ENCODE data around the gene AKT3.
A peak's percentile ranks its signal among the peaks of the same experiment; 100 is the strongest.
"Not testable (repeated sequence)": the region's sequence is repeated elsewhere in the genome, so short reads cannot be mapped to it uniquely, and the experiment has no call there.

AKT3 gene

DNA sequence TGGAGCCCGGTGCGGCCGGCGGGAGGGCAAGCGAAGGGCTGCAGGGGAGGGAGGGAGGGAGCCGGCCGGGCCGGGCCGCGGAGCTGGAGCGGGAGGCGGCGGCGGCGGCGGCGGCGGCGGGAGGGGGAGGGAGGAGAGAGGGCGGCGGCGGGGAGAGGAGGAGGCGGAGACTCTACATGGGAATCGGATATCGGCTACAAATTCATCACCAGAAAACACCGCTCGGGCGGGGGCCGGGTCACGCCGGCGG, at the start of gene AKT3:
Gene AKT3 (minus strand): TSS at position 42 of the 250 bp plus-strand sequence. CDS start 7,073 bp downstream, outside the sequence.
- DNase-seq: peak; percentile 100

DNA sequence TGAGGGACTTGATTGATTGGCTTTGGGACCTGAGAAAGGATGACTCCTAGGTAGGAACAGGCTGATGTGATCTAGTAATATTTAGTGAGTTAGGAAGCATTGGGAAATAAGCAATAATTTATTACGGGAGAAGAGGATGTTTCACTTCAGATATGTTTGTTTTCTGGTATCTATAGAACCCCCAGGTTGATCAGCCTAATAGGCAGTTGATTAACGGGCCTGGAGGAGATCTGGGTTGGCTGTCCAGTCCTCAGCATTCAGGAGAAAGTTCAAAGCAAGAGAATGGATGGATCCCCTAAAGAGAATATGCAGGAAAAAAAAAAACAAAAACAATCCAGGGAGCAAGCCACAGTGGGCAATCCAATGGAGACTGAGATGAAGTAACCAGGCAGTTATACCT, 48.2 kb upstream of the AKT3 start:
- DNase-seq: no peak

DNA sequence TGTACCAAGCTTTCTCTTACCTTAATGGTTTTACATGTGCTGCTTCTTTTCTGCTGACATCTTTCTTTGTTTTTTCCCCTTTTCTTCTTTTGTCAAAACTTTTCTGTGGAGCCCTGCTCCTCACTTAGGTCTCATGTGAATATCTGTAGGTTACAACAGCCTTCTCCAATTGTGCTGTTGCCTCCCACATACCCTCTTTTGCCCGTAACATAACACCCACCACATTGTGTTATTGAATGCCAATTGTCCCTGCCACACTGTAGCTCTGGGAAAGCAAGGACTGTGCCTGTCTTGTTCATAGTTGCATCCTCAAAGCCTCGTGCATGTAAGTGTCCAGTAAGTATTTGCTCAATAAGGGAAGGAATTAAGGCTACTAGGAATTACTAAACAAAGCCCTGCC, 46.3 kb upstream of the AKT3 start:
- no peak for DNase-seq

DNA sequence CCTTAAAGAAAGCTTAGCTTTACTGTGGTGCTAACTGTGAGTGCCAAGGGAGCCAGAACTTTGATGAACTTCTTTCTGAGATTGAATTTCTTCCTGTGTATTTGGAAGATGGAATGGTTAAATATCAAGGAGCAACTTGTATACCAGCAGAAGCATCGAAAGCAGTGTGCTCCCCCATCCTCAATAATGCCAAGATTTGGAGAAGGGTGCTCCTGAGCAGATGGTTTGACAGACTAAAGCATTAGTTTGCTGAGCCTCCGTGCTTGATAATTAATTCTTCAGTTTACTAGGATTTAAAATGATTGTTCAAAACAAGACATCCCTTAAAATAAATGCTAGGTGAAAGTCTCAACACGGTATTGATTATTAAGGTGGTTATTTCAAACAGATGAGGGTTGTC, 42.4 kb upstream of the AKT3 start:
- DNase-seq: no peak

DNA sequence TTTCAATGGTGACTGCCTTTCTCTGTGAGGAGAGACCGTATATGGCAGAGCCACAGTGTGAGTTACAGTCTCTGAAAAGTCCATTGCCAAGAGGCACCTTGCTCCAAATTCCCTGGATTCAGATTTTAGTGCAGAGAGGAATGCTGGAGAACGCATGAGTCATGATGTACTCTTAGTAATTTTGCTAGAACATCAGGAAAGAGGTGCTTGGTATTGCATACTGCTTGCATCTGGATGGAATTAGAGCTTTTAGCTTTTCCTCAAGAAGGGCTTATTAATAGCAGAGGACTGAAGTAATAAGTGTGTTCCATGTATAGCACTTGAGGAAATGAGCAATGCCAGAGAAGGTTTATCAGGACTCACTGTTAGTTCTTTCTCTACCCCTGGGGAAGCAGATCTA, 40.5 kb upstream of the AKT3 start:
- DNase-seq: no peak

DNA sequence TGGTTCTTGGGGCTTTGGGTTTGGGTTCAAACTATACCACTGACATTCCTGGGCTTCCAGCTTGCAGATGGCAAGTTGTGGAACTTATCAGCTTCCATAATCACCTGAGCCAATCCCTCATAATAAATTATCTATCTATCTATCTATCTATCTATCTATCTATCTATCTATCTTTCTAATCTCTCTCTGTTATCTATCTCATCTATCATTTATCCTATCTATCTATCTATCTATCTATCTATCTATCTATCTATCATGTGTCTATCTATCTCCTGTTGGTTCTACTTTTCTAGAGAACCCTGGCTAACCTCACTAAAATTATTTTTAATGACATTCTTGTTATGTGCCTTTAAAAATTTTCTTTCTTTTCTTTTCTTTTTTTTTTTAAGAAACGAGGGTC, 35.8 kb upstream of the AKT3 start:
- no peak for DNase-seq

DNA sequence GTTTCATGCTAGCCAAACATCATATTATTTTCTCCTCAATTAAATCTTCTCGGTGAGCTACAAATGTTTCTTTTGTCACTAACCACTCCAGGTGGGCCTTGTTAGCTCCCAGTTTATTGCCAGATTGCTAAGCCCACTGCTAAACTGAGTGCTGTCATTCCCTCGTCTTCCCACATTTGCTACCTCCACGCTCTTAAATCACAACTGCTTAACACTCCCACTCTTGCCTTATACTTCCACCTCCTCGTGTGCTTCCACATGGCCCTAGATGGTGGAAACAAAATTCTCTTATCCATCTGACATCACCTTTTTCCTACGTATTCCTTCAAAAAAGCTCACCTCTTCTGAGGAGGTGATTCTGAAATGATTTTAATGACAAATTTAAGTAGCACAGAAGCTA, 34.6 kb upstream of the AKT3 start:
- DNase-seq: no peak

DNA sequence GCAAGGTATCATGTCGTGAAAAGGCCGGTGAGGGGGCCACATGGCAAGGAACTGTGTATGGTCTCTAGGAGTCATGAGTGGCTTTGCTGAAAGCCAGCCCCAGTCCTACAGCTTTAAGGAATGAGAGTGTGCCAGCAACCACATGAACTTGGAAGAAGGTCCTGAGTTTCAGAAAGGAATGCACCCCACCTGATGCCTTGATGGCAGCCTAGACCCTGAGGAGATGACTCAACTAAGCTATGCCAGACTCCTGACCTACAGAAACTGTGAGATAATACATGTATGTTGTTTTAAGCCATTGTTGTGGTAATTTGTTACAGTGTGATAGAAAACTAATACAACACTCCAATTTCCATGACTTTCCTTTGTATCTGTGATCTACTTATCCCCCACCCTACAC, 33.5 kb upstream of the AKT3 start:
- DNase-seq: no peak

DNA sequence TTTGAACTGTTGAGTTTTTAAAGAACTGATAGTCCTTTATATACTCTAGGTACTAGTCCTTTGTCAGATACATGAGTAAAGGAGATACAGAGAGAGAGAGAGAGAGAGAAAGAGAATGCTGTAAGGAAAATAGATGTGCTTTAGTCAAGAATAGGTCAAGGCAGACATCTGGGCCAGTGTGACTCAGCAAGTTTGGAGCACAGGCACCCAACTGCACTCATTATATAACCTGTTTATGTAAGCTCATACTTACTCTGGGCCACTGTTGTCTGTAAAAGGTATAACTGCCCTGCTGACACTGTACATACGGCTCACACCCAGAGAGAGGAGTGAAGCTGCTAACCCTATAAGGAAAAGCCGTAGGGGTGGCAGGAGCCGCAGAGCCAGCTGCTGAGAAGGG, 32.2 kb upstream of the AKT3 start:
- no peak for DNase-seq

DNA sequence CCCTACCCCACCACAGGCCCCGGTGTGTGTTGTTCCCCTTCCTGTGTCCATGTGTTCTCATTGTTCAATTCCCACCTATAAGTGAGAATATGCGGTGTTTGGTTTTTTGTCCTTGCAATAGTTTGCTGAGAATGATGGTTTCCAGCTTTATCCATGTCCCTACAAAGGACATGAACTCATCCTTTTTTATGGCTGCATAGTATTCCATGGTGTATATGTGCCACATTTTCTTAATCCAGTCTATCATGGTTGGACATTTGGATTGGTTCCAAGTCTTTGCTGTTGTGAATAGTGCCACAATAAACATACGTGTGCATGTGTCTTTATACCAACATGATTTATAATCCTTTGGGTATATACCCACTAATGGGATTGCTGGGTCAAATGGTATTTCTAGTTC, 27.0 kb upstream of the AKT3 start:
- not testable (repeated sequence) for DNase-seq

DNA sequence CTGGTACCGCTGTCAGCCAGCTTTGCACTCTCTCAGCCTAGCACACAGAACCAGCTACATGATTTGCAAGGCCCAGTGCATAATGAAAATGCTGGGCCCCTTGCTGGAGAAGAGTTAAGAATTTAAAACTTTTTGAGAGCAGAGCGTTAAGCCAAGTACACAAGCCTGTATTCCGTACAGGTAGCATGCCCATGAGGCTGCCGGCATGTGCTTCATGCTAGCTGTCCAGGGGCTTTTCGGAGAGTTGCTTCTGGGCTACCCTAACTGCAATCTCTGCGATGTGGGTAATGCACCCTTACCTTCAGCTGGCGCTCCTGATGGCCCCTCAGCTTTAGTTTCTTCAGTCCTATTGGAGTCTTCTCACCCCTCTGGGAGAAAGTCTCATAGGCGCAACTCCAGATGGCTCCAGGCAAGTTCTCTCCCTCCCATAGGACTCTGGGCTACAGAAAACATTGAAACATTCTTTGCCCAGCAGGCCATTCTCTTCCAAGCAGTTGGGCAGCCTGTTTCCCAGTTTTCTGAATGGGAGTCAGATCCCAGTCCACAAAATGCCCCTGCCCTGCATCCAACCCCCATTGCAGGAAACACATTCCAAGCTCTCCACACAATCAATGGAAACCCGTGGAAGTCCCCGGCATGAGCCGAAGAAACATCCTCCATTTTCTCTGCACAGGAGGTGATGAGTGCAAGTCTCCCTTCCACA, 5.7 kb upstream of the AKT3 start:
- DNase-seq: no peak

DNA sequence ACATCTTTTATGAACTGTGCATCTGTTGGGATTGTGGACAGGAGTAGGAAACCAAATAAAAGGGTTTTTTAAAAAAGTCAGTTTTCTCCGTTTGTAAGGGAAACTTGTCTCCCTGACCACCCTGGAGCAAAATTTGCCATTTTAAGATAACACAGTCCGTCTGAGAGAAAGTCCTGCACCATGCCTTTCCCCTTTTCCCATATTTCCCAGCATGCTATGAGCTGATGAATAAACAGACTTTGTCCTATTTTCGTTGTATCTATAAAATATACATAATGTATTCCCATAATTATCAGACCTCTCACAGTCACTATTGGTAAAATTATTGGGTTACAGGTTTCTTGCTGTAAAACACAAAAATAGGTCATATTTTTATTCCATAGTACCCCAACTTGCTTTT, 1.7 kb upstream of the AKT3 start:
- DNase-seq: peak; percentile 100

DNA sequence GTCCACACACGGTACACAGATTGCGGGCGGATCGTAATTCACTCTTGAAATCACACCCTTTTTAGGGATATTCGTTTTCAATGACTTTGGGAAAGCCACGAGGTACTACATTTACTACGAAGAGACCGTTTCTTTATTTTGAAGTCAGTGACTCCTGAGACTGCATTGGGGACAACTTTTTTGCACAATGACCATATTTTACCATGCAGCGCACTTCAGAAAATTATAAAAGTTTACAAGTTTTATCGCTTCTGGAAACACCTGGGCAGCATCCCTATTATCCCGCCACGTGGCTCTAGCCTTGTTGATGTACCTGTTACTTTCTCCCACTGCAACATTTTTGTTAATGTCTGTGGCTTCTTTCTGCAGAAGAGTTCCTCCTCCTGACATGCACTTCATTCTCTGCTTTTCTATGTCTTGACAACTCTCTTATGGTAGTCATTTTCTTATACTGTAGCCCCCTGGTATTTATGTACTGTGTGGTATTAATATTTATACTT, 1.3 kb upstream of the AKT3 start:
- no peak for DNase-seq

DNA sequence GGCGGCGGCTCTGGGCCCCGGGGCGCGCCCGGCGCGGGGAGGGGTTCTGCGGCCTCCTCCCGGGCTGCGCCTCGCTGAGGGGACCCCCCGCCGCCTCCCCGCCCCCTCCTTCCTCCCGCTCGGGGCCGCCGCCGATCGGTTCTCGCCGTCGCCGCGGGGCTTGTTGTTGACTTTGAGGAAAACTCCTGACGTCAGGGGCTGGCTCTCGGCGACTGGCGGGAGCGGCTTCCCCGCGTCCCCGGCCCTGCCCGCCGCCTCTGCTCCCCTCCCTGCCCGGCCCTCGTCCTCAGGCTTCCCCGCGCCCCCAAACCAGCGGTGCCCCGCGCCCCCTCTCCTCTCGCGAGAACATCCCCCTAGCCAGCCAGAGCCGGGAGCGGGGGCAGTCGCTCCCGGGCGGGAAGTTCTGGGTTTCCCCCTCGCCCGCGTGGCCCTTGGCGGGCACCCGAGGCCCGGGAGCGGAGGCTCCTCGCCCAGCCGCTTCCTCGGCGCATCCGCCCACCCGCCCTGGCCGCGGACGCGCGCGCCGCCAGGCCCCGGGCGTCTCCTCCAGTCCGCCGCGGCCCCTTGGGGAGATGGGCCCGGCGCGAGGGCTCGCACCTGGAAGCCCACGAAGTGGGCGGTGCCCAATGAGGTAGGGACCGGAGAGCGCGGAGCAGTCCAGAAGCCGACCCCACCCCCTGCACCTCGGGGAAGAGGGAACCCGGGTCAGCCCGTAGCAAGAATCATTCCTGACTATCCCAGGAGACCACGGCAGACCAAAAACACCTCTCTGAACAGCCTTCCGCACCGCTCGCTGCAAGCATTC, 611 bp upstream of the AKT3 start:
- DNase-seq: peak; percentile 100

DNA sequence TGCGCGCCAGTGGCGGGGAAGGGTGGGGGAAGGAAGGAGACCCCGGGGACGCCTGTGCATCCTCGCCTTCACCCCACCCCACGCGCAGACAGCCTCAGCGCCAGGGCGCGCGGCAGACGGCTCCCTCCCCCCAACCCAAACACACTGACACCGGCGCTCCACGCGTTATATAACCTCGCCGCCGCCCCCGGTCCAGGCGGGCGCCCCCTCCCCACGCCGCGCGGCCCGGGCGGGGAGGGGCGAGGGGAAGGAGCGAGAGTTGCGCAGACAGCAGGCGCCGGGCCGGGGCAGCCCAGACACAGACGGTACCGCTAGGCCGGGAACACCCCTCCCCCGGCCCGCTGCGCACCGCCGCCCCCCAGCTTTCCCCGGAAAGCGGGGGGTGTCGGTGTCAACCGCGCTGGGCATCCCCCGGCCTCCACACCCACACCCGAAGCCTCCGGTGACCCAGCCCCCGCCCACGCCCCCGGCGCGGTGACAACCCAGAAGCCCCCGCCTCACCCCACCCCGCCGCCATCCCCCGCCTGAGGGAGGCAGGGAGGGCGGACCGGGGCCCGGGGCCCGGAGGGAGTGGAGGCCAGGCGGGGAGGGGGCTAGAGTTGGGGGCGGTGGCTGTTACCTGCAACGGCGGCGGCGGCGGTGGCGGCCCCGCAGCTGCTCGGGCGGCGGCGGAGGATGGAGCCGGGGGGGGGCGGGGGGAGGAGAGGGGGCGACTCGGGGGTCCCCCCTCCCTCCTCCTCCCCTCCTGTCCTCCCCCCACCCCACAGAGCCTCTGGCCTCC, 432 bp downstream of the AKT3 start:
- peak; percentile 100 for DNase-seq

DNA sequence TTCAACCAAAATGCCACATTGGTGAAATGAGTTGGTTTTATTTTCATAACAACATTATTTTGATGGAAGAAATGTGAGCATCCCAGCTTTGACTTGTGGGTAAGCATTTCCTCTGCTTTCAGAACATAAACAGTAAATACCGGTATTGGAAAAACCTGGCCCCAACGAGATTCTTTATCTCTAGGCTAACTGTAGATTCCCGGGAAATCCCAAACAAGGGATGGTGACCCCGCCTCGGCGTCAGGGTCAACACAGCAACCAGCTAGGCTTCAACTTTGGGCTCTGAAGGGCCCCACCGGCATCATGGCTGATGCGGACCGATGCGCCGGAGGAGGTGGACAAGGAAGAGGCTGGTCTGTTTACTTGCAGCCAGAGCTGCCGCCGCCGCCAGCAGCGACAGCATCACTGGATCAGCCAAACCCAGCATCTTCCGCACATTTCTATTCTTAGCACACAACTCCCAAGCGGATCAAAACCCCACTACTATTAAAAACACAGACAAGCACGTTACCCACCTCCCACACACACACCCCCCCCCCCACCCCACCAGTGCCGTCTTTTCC, 1.1 kb downstream of the AKT3 start:
- DNase-seq: peak; percentile 100

DNA sequence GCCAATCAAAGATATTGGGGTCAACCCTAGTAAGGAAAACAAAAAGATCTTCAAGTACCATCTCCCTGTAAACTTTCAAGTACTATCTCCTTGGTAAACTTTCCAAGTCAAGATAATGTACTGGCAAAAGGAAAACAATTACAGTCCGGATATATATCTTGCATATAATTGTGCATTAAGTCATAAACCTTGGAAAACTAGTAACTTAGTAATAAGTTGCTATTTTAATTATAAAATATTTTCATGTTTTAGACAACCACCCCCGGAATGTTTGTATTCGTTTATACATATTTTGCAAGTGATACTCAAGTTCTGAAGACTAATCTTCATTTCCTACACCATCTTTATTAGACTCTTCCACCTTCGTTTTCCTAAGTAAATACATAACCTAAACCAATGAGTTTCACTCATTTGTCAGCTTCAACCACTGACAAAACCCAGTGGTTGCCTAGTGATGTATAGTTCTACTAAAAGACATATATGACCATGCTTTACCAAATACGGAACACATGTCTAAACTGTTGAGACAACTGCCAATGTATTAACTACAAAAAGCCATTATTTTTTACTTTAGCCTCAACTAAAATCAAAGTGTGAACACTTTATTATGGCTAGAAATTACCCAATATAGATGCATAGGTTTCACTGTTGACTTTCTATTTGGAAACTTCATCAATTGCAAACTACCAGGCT, 1.7 kb downstream of the AKT3 start:
- peak; percentile 98 for DNase-seq

DNA sequence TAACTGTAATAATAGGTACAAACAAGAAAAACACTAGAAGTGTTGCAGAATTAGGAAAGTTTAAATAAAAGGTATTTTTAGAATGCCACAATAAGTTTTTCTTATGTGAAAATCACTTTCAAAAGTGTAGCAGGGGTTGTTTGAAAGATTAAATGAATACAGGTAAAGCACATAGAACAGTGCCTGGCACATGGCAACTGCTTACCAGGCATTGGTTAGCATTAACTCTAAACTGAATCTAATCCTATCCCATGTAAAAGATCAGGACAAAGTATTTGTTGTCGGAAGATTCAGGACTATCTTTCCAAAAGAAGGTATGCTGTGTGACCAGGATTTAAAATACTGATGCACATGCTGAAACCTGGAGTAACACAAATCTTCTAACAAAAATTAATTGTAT, 3.3 kb downstream of the AKT3 start:
- no peak for DNase-seq

DNA sequence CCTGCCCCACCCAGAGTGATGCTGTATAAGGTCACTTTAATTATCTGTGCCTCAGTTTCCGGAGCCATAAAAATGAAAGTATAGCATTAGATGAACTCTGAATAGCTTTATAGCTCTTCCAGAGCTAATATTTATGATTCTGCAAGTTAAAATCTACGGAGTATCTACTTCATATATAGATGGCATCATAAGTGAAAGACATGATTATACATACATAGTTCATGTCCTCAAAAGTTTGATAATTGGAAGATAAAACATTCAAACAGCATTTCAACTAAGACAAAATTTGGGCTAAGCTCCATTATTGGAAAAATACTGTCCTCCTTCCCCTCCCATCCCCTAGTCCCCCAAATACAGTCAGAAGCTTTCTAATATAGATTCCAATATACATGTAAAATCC, 4.2 kb downstream of the AKT3 start:
- no peak for DNase-seq

DNA sequence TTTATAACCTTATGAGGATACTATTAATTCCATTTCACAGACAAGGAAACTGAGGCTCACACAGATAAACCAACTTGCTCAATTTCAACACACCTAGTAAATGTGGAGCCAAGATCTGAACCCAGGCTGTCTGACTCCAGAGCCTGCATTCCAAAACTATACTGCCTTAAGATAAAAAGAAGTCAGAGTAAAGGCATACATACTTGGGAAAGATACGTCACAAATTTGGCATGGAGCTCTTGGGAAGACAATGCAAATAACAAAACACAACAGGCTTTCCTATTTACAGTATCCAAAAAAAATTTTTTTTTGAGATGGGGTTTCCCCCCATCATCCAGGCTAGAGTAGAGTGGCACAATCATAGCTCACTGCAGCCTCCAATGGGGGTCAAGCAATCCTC, 5.9 kb downstream of the AKT3 start:
- no peak for DNase-seq

DNA sequence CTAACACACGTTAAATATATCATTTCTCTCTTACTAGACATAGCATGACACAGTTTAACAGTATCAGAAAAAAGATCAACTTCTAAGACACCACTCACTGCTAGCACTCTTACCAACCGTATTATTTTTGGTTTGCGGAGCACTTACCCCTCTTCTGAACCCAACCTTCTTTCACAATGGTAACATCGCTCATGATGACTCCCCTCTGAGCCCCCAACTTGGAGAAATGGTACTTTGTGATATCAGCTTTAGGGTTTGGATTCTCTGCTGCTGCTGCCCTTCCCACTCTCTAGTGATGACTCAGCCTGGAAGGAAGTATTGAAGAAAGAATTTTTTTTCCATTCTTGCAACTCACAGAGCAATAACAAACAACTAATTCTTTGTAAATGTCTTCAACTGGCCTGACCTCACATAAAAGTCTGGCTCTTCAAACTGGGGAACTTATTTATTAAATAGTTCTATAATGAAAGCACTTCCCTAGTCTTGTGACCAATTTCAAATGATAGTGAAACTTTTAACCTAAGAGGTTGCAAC, 7.0 kb downstream of the AKT3 start:
- DNase-seq: no peak

DNA sequence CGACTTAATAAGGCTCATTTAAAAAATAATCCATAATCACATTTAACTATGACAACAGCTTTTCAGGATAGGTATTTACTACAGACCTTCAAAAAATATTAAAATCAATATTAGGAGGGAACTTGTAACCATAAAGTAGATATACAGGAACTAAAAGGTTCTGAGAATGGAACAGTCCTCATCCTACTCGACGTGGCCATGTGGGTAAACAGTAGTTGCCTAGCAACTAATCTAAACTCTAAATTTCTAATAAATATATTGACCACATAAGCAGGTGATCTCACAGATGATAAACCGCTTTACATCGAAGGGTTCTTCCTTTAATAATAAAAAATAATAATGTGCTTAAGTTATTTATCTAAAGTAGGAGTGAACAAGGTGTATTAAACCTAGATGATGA, 7.9 kb downstream of the AKT3 start:
- DNase-seq: no peak

DNA sequence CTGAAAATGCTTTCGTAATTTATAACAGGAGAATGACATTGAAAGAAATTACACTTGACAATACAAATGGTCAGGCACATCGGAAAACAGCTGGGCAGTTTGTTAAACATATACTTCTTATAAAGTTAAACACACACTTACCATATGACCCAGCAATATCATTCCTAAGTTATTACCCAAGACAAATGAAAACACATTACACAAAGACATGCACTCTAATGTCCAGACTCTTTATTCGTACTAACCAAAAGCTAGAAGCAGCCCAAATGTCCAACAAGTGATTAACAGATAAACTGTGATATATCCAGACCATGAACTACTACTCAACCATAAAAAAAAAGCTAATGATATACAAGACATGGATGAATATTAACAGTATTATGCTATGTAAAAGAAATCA, 8.5 kb downstream of the AKT3 start:
- no peak for DNase-seq
